Forelimb muscle (tissue), 1 donor: ENCODE data around the gene LMOD3. TPM values are rescaled to one million over a fixed set of nuclear protein-coding genes. Genes with fewer than 3 reads are reported as not detected.

ENCODE experiments used
- DNase-seq: peaks from one replicate; pipeline ENCODE4 v3.0.0-alpha.2; 2013; ENCODE audit warnings: low read depth
- polyA plus RNA-seq: library from polyadenylated mRNA; unstranded; fragments of 120-200 nt; gene quantifications from one replicate; pipeline ENCODE4 v1.2.1, GENCODE V29; 2013; ENCODE audit not compliant: insufficient read length

LMOD3 gene
- polyA plus RNA-seq, 1 donor, result 182 TPM

DNA sequence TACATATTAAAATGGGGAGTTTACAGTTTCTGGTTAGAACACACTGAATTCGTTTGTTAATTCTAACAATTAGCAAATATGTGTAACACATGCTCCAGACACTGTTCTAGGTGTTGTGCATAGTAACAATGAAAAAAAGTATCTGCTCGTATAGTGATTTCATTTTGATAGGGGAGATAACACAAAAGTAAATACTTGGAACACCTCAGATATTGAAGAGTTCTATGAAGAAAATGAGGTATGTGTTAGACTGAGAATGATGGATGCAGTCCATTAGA lies 63.5 kb downstream of the LMOD3 start:
- DNase-seq, result no peak

DNA sequence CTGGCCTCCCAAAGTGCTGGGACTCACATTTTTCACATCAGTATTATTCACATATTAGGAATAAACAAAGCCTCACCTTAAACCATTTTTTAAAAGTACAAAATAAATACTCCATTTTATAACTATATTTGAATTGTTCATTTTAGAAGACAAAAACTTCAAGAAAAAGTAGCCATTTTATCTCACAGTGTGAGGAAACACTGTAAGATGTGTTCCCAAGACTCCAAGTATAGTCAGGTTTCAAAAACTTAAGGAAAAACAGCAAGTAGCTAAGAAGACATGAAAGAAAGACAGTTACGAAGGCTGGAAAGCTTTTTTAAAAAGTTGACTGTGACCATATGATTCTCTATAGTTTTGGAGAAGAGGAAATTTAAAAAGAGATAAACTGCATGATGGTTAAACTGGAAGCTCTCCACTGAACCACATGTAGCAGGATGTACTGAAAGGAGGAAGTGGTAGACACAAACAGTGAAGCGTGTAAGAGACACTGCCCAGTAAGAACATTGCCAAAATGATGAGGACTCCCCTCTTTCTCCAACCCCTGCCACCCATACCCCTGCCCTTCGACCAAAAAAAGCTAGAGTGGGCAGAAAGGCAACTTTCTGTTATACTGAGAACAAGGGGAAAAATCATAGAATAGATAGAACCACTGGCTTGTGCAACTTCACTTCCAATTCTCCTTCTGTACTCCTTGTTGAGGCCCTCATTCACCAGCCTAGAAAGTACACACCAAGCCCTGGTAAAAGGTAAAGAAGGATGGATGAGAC lies 64.0 kb downstream of the LMOD3 start:
- DNase-seq, result no peak

Other genes with a start within 250 kb of the LMOD3 start
- 0.95 TPM for gene TAFA4, start 190.0 kb downstream of the LMOD3 start, polyA plus RNA-seq
- gene EOGT, start 108.9 kb downstream of the LMOD3 start, polyA plus RNA-seq, result 19.3 TPM
- 24.9 TPM for gene TMF1, start 70.3 kb downstream of the LMOD3 start, polyA plus RNA-seq
- gene UBA3, start 42.2 kb downstream of the LMOD3 start, polyA plus RNA-seq, result 47.6 TPM
- 121 TPM for gene ARL6IP5, start 37.7 kb downstream of the LMOD3 start, polyA plus RNA-seq